HepG2 (cell line): ENCODE results near the gene VASN. TPM values are rescaled to one million over a fixed set of nuclear protein-coding genes. Genes with fewer than 3 reads are reported as not detected.
"Not testable (repeated sequence)": the region's sequence is repeated elsewhere in the genome, so short reads cannot be mapped to it uniquely, and the experiment has no call there.

Experiments used
- ATAC-seq: fragments of 200-7000 bp; cut with Tn5 transposase; 3 replicates; pipeline ENCODE4 v1.9.1; 2020; ENCODE audit warnings: mild to moderate bottlenecking, moderate library complexity
- BruUV-seq: library from RNA; stranded (reverse); fragments of 400-500 nt; replicated peaks from 2 replicates; lab custom pipeline; 2021; lab: Mats Ljungman, UMichigan
- CTCF ChIA-PET: fragments of 300-600 bp; formaldehyde crosslinking; extraction: SDS; loops from one replicate; lab custom pipeline; 2021; ENCODE audit warnings: low total read pairs, inconsistent platforms, low intra/inter-chr PET ratio; lab: Yijun Ruan, JAX
- POLR2A ChIA-PET: fragments of 350-600 bp; sonication (Branson Sonifier 250); formaldehyde crosslinking; loops from one replicate; lab custom pipeline; 2020; ENCODE audit warnings: antibody characterized with exemption, inconsistent platforms; lab: Yijun Ruan, JAX
- DNase-seq: peaks from one replicate; pipeline ENCODE4 v3.0.0-alpha.2; 2015; ENCODE audit warnings: low spot score
- FAIRE-seq: peaks from 3 replicates; lab custom pipeline; 2011; peaks lifted over from hg19 to GRCh38; lab: Jason Lieb, UNC
- H2AFZ ChIP-seq: one replicate; pipeline ENCODE4 v1.6.1; 2011; ENCODE audit warnings: low read length, inconsistent platforms
- H3K27ac ChIP-seq: fragments of 300-600 bp; 3 replicates; pipeline ENCODE4 v1.8.0; 2011; ENCODE audit warnings: mixed run types, mild to moderate bottlenecking, mixed read lengths, low read length, inconsistent platforms; ENCODE audit not compliant: insufficient read depth; ENCODE audit errors: extremely low read length
- H3K27me3 ChIP-seq, 2 experiments: fragments of 200-600 bp in 1 of 2; 2 replicates in 1 of 2; 3 replicates in 1 of 2; pipeline versions ENCODE4 v1.6.0 to v1.8.0; 2011; ENCODE audit warnings: low read length in 2 of 2, mild to moderate bottlenecking in 2 of 2, moderate library complexity in 2 of 2, inconsistent platforms in 1 of 2; ENCODE audit not compliant: insufficient read depth in 2 of 2, control insufficient read depth in 1 of 2
- H3K36me3 ChIP-seq, 2 experiments: fragments of 200-600 bp in 1 of 2; replicated peaks in 1 of 2; 2 replicates in 1 of 2; 3 replicates in 1 of 2; pipeline versions ENCODE4 v1.5.1 to v1.8.0; 2011; ENCODE audit warnings: low read length in 2 of 2, inconsistent platforms in 1 of 2; ENCODE audit not compliant: insufficient read depth in 2 of 2, control insufficient read depth in 1 of 2
- H3K4me1 ChIP-seq: 2 replicates; pipeline ENCODE4 v1.5.1; 2012; ENCODE audit warnings: low read length, inconsistent platforms; ENCODE audit not compliant: insufficient read depth
- H3K4me2 ChIP-seq: 2 replicates; pipeline ENCODE4 v1.6.0; 2011; ENCODE audit warnings: low read depth, low read length, inconsistent platforms
- H3K4me3 ChIP-seq, 3 experiments: fragments of 200-600 bp in 1 of 3; sonication (generic), shearing (Covaris generic) in 1 of 3; replicated peaks in 1 of 3; 2 replicates each; pipeline ENCODE4 v1.5.1; 2011 to 2016; ENCODE audit warnings: low read length in 3 of 3, inconsistent platforms in 2 of 3, low read depth in 2 of 3, mild to moderate bottlenecking in 2 of 3, control low read depth in 1 of 3, mixed read lengths in 1 of 3; ENCODE audit not compliant: insufficient read depth in 1 of 3
- H3K79me2 ChIP-seq: one replicate; pipeline ENCODE4 v1.6.1; 2011; ENCODE audit warnings: low read length, inconsistent platforms; ENCODE audit not compliant: insufficient read depth
- H3K9ac ChIP-seq: 2 replicates; pipeline ENCODE4 v1.6.0; 2011; ENCODE audit warnings: mild to moderate bottlenecking, low read depth, low read length, inconsistent platforms; ENCODE audit not compliant: insufficient read depth
- H3K9me3 ChIP-seq: 2 replicates; pipeline ENCODE4 v1.5.1; 2012; ENCODE audit warnings: mild to moderate bottlenecking, low read length
- H4K20me1 ChIP-seq: 2 replicates; pipeline ENCODE4 v1.6.0; 2011; ENCODE audit warnings: inconsistent platforms, mild to moderate bottlenecking, low read length, moderate library complexity; ENCODE audit not compliant: insufficient read depth
- CBX1 ChIP-seq: IDR thresholded peaks from one replicate; pipeline ENCODE4 v1.6.1; 2016; ENCODE audit warnings: antibody characterized with exemption, low read depth
- ZNF121 ChIP-seq: sonication (generic); formaldehyde crosslinking; IDR thresholded peaks from 2 replicates; pipeline ENCODE4 v1.5.0; 2020; ENCODE audit warnings: mild to moderate bottlenecking, missing genetic modification reagents
- ZNF18 ChIP-seq: sonication (generic); formaldehyde crosslinking; IDR thresholded peaks from 2 replicates; pipeline ENCODE4 v1.8.0; 2022; ENCODE audit warnings: mild to moderate bottlenecking, missing genetic modification reagents; ENCODE audit not compliant: insufficient replicate concordance
- ZNF546 ChIP-seq: sonication (generic); formaldehyde crosslinking; conservative IDR thresholded peaks from 2 replicates; pipeline ENCODE4 v1.8.1; 2023; ENCODE audit warnings: mild to moderate bottlenecking, missing genetic modification reagents
- WGBS: methylation state at CpG from one replicate; pipeline ENCODE4 v1.1.6; 2017; ENCODE audit warnings: low lambda C conversion rate; 5-methylcytosine and 5-hydroxymethylcytosine counted together
- in situ Hi-C: cut with HindIII; loops from 2 replicates; pipeline ENCODE4 v1.10.0; 2017; ENCODE audit warnings: low pct_unique_long_range_greater_than_20kb; ENCODE audit not compliant: extremely low pct_ligation_motif_present
- intact Hi-C: fragments of 100-400 bp; cut with micrococcal nuclease; formaldehyde crosslinking; loops from one replicate; pipeline ENCODE4 v1.10.0; 2022; ENCODE audit not compliant: unreplicated experiment
- polyA plus RNA-seq, 8 experiments: library from polyadenylated mRNA; depleted of rRNA in 3 of 8; stranded (reverse) in 7 of 8; unstranded in 1 of 8; fragments of >200 nt; fragmentation: Illumina TruSeq in 4 of 8; extraction: Trizol in 4 of 8; gene quantifications; 2 replicates each; pipeline versions ENCODE4 v1.2.1 to v1.2.3, GENCODE V29; 2011 to 2016; ENCODE audit warnings: low read depth in 4 of 8, missing spikeins in 1 of 8, mixed read lengths in 1 of 8; ENCODE audit not compliant: insufficient read depth in 1 of 8
- total RNA-seq, 5 experiments: library from RNA; depleted of rRNA; stranded (reverse); fragments of >200 nt; fragmentation: Illumina TruSeq; extraction: Trizol; gene quantifications; 2 replicates each; pipeline ENCODE4 v1.2.3, GENCODE V29; 2016; ENCODE audit warnings: low read depth in 1 of 5

VASN gene
- total and polyA plus RNA-seq, 2 of the 13 experiments (the other 11 are each of a cell fraction or from before 2014, with no cell fraction given) = 8.4 to 18.2 TPM

DNA sequence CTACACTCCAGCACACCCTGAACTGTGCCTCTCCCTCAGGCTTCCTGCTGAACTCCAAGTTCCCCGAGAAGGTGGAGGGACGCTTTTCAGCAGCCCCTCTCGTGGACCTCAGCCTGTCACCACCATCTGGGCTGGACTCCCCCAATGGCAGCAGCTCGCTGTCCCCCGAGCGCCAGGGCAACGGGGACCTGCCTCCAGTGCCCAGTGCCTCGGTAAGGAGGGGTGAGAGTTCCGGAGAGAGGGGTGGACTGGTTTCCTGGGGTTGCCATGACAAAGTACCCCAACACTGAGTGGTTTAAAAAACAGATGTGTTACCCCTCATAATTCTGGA lies 38.4 kb upstream of the VASN start:
- in situ Hi-C loops (no loop called here), intact Hi-C loops (no loop called here)
- no peak for DNase-seq
- Histone ChIP-seq H4K20me1 (no peaks in the 10 kb centered on the region), H3K27me3 (no peaks in the 10 kb centered on the region), H3K27ac (no peak overlapping the region), H3K4me2 (no peak overlapping the region), H3K4me3 (no peak overlapping the region), H3K36me3 (no peaks in the 10 kb centered on the region), H3K79me2 (no peaks in the 10 kb centered on the region), H2AFZ (no peak overlapping the region), H3K9me3 (no peaks in the 10 kb centered on the region), H3K4me1 (peaks cover 18% of the 10 kb centered on the region), H3K9ac (no peak overlapping the region)
- BruUV-seq = no TSS peak
- FAIRE-seq = no peak
- CTCF ChIA-PET = no interaction called here
- POLR2A ChIA-PET = no interaction called here
- ATAC-seq = no peak
- TF ChIP-seq ZNF546 (CRISPR knock-in tag) (no peak), ZNF18 (CRISPR knock-in tag) (no peak), CBX1 (no peak)
- 80% methylated on average over 6 of the region's 9 CpGs for WGBS

GRCh38 chr16:4333714-4334113 lies 37.9 kb upstream of the VASN start:
- H2AFZ ChIP-seq, POLR2A ChIA-PET, H3K27ac ChIP-seq, H3K4me3 ChIP-seq, CTCF ChIA-PET, H3K4me2 ChIP-seq, DNase-seq, FAIRE-seq, H3K79me2 ChIP-seq, H4K20me1 ChIP-seq, H3K9ac ChIP-seq, ATAC-seq, BruUV-seq, H3K9me3 ChIP-seq, H3K27me3 ChIP-seq, intact Hi-C loops, in situ Hi-C loops, H3K36me3 ChIP-seq: not testable (repeated sequence)
- 91% methylated on average over 9 of the region's 9 CpGs for WGBS
- peaks cover 14% of the 10 kb centered on the region for H3K4me1 ChIP-seq
- TF ChIP-seq ZNF121 (CRISPR knock-in tag) = peak; percentile 56
